IPS DF 19.7 (cell line): ENCODE measurements around the gene TULP4.

Experiments used
- DNase-seq: peaks from one replicate; pipeline ENCODE4 v3.0.0-alpha.2; 2013; ENCODE audit warnings: low read depth, low spot score

Gene TULP4

DNA sequence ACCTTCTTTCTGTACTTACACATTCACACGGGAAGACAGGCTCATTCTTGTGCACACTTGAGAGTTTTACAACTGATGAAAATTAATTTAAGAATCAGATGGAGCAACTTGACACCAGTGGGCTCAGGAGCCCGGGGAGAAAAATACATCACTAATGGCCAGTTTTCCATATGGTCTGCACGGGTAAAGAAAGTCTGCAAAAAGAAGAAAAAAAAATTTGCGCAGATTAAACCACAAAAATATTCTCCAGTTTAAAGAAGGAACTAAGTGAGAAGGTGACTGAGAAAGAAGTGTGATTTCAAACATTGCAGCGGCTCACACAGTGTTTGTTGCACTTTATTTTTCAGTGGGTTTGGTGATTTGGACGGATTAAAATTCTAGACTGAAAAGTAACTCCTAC, at the start of gene TULP4:
TSS of gene TULP4 (plus strand) at position 301 of the 400 bp plus-strand sequence. CDS start 1,552 bp downstream, outside the sequence.
- DNase-seq = no peak

DNA sequence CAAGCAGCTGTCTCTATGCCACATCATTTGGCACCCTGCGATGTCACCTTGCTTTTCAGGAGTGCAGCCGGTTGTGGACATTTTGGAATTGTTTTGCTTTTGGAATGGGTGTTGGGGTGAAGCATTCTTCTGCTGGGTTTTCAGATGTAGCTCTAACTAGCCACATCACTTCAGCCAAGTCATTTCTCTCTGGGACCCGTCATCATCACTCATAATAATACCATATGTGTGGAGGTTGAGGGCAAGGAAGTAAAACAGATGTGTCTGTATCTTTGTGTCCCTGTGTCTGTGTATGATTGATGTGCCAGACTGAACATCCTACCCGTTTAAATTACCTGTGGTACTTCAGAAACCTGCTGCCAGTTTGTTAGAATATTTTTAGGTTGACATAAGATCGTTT, 49.5 kb upstream of the TULP4 start:
- no peak for DNase-seq

- DNase-seq = no peak
Observed at GRCh38 chr6:158264180-158264579, 48.1 kb upstream of the TULP4 start.

- DNase-seq = no peak
Observed at GRCh38 chr6:158266131-158266530, 46.1 kb upstream of the TULP4 start.

DNA sequence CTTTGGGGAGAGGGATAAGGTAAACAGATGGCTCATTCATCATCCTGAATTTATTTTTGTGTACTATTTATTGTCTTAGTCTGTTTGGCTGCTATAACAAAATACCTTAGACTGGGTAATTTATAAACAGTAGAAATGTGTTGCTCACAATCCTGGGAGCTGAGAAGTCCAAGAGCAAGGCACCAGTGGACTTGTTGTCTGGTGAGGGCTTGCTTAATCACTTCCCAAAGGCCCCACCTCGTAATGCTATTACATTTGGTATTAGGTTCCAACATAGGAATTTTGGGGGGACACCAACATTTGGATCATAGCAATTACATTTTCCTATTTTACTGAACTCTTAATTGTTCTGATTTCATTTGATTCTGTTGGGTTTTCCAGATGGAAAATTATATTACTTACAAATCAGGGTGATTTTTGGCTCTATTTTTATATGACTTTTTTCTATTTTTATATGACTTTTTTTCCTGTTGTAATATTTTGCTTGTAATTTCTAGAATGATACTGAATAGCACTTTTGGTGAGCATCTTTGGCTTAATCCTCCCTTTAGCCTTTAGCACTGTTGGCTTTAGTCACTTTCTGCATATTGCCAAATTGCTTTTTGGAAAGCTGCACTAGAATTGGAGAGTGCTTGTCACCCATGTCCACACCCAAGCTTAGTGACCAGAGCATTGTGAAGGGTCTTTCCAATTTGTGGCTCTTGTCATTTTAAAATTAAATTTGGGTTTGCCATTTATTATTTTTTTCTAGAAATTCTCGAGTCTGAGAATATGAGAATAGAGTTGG, 43.7 kb upstream of the TULP4 start:
- DNase-seq = no peak

GRCh38 chr6:158269657-158270056, 42.6 kb upstream of the TULP4 start:
- DNase-seq = no peak

DNA sequence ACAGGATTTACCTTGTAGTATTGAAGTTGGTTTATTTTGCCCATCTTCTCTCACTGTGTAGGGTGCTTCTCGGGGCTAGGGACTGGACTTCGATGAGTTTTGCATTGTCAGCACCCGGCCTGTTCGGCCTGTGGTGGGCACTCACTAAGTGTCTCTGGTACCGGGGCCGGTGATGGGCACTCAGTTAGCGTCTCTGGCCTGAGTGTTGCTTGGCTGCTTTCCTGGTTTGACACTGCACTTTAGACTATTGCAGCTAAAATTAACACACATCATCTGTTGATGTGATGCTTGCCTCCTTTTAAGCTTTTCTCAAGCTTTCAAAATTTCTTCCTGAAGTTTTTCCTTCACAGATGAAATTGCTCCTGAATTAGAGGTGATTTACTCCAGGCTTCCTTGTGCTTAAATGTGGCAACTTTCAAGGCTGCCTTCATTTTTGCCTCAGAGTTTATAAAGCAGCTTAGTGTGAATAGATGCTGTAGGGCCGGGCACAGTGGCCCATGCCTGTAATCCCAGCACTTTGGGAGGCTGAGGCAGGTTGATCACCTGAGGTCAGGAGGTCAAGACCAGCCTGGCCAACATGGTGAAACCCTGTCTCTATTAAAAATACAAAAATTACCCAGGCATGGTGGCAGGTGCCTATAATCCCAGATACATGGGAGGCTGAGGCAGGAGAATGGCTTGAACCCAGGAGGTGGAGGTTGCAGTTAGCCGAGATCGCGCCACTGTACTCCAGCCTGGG, 41.7 kb upstream of the TULP4 start:
- no peak for DNase-seq

DNA sequence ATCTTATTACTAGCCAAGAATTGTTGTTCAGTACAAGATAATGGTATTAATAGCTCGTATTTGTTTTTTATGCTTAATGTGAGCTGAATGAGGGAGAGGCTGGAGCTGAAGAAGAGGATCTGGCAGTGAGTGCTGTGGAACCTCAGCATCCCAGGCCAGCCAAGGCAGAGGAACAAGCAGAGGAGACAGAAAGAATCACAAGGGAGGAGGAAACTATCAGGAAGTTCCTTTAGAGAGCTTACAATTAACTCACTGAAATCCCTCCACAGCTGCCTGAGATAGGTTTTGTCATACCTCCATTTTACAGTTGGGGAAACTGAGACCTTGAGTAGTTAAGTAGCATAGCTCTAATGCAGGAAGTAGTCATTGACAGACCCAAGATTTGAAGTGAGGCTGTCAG, 39.9 kb upstream of the TULP4 start:
- no peak for DNase-seq

GRCh38 chr6:158278004-158278403, 34.3 kb upstream of the TULP4 start:
- no peak for DNase-seq

DNA sequence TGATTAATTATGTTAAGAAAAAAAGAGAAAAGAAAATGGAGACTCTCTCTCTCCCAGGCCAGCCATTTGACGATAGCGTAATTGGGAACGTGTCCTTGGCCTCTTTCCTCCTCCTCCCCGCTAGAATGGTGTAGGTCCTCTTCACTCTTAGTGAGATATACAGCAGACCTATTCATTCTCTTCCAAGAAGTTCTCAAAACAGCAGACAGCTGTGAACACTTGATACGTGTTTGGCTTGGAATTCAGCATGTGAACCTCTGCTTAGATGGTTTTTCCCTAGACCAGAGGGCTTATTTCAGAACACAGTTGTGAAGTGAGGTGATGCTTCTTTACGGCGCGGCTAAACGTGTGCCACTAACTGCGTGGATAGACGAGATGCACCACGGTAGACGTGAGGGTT, 32.6 kb upstream of the TULP4 start:
- no peak for DNase-seq

GRCh38 chr6:158283304-158283980, 28.8 kb upstream of the TULP4 start:
- DNase-seq = peak; percentile 15

DNA sequence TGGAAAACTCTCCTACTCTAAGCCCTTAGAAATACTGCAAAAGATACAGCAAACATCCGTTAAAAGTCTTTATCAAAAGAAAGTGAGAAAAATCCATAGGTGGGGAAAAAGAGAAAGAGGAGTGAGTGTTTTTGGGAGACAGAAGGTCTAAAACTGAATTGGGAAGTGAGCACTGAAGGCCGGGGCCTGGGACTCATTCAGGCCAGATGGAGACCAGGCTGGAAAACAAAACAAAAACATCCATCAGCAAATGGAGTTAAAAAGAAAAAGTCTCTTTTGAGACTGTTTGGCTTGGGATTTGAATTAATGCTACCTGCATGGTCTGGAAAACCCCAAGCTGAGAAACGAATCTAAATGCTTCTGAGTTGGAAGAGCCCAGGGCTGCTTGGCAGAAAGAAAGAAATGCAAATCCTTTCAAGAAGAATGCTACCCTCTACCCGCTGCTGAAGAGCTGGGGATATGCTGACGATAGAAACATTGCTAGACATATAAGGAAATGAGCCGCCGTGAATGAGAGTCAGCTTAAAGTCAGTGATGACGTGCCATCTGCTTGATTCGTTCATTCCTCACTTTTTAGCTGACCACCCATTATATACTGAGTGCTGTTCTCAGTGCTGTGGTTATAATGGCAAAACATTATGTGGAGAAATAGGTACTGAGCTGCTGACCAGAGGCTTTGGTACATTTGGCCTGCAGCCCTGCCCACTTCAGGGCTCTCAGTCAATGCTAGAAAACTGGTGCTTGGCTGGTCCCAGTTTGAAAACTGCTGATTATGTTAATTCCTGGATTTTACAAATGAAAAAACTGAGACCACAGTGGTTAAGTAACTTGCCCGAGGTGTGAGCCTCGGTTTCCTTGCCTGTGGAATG, 28.0 kb upstream of the TULP4 start:
- peak; percentile 25 for DNase-seq

- DNase-seq = no peak
Observed at GRCh38 chr6:158284876-158285655, 27.2 kb upstream of the TULP4 start.

- no peak for DNase-seq
Observed at GRCh38 chr6:158285656-158286021, 26.6 kb upstream of the TULP4 start.

GRCh38 chr6:158286413-158286812, 25.9 kb upstream of the TULP4 start:
- no peak for DNase-seq

- no peak for DNase-seq
Observed at GRCh38 chr6:158287047-158287446, 25.2 kb upstream of the TULP4 start.

DNA sequence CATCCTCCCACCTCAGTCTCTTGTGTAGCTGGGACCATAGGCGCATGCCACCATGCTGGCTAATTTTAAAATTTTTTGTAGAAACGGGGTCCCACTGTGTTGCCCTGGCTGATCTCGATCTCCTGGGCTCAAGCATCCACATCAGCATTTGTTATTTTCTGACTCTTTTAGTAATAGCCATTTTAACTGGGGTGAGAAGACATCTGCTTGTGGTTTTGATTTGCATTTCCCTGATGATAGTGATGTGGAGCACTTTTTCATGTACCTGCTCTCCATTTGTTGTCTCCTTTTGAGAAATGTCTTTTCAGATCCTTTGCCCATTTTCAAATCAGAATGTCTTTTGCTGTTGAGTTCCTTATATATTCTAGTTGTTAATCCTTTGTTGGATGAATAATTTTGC, 22.2 kb upstream of the TULP4 start:
- DNase-seq = no peak

DNA sequence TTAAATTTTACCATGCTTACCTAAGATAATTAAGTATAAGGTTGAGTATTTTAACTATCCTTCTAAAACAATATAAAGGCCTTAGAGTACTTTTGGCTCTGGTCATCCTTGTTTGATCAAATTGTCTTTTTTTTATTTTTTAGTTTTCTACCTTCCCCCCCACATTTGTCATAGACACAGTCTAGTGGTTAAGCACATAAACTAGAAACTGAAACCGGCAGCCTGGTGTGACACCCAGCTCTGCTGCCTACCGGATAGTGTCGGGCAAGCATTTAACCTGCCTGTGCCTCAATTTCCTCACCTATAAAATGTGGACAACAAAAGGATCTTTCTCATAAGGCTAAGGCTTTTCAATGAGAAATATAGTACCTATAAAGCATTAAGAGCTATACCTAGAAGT, 21.6 kb upstream of the TULP4 start:
- DNase-seq = no peak

DNA sequence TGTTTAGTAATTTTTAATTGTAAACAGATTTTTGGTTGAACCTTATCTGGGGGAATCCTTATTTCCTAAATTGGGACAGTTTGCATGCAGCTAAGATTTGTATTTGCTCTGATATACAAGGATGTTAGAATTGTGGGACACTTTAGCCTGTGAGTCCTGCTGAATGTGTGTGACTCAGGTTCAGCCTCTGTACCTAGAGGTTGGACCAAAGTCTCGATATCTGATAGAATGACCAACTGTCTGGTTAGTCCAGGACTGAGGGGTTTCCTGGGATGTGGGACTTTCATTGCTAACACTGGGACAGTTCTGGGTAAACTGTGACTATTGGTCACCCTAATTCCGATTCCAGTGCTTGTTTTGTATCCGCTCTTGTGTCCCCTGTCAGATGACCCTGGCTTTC, 20.2 kb upstream of the TULP4 start:
- no peak for DNase-seq

GRCh38 chr6:158293122-158293521, 19.1 kb upstream of the TULP4 start:
- no peak for DNase-seq
